Upper lobe of left lung (tissue), 4 donors: ENCODE measurements around the gene TMEM132D.

Experiments
- CTCF ChIP-seq, 6 experiments: fragments of 450-650 bp in 4 of 6; fragments of 200-600 bp in 2 of 6; sonication (generic) in 2 of 6; IDR thresholded peaks; one replicate each; pipeline ENCODE4 v1.5.1; 2016 to 2019; ENCODE audit warnings: antibody characterized with exemption in 6 of 6
- POLR2A ChIP-seq, 4 donors: fragments of 450-650 bp; IDR thresholded peaks; one replicate each; pipeline ENCODE4 v1.5.1; 2016 to 2017; ENCODE audit warnings: antibody characterized with exemption in 4 of 4, mild to moderate bottlenecking in 2 of 4
- POLR2AphosphoS5 ChIP-seq, 2 donors: sonication (generic); formaldehyde crosslinking; IDR thresholded peaks; one replicate each; pipeline ENCODE4 v1.5.1; 2017; ENCODE audit warnings: antibody characterized with exemption in 2 of 2

- no peak for TF ChIP-seq CTCF (IDR thresholded peaks at IDR 0.05)
- TF ChIP-seq POLR2AphosphoS5 (IDR thresholded peaks at IDR 0.05) = no peak
- TF ChIP-seq POLR2A (IDR thresholded peaks at IDR 0.05) = no peak
These were observed 800.6 kb downstream of the TMEM132D start for GRCh38 chr12:129103231-129103630.
